WTC11 (cell line): Measurements from ENCODE around the gene SLC7A6.

ENCODE experiments used
- CBFB ChIP-seq: sonication (generic); formaldehyde crosslinking; IDR thresholded peaks from 2 replicates; pipeline ENCODE4 v1.8.1; 2022; ENCODE audit warnings: mild to moderate bottlenecking, low read depth, missing genetic modification reagents
- CREB1 ChIP-seq: sonication (generic); formaldehyde crosslinking; IDR thresholded peaks from 2 replicates; pipeline ENCODE4 v1.8.0; 2023; ENCODE audit warnings: mild to moderate bottlenecking, missing genetic modification reagents
- JAZF1 ChIP-seq: fragments of 250-450 bp; sonication (Bioruptor Pico); IDR thresholded peaks from 2 replicates; pipeline ENCODE4 v1.9.0; 2021; ENCODE audit warnings: moderate library complexity, mild to moderate bottlenecking, inconsistent platforms
- KAT7 ChIP-seq: sonication (generic); formaldehyde crosslinking; IDR thresholded peaks from 2 replicates; pipeline ENCODE4 v1.8.1; 2023; ENCODE audit warnings: missing genetic modification reagents, mild to moderate bottlenecking, borderline replicate concordance
- SMAD3 ChIP-seq: sonication (generic); formaldehyde crosslinking; IDR thresholded peaks from 2 replicates; pipeline ENCODE4 v1.8.0; 2022; ENCODE audit warnings: missing genetic modification reagents, mild to moderate bottlenecking, borderline replicate concordance
- TP53 ChIP-seq: sonication (generic); formaldehyde crosslinking; IDR thresholded peaks from 2 replicates; pipeline ENCODE4 v1.8.1; 2023; ENCODE audit warnings: mild to moderate bottlenecking, missing genetic modification reagents
- ZNF232 ChIP-seq: sonication (generic); formaldehyde crosslinking; IDR thresholded peaks from 2 replicates; pipeline ENCODE4 v1.8.0; 2022; ENCODE audit warnings: mild to moderate bottlenecking, missing genetic modification reagents
- TF ChIP-seq, protein P1 (sequence below): sonication (generic); formaldehyde crosslinking; IDR thresholded peaks from 2 replicates; pipeline ENCODE4 v1.8.0; 2023; ENCODE audit warnings: missing genetic modification reagents
- TF ChIP-seq, protein P2 (sequence below): fragments of 200-600 bp; IDR thresholded peaks from 2 replicates; pipeline ENCODE4 v1.8.0; 2022; ENCODE audit warnings: antibody characterized with exemption
- TF ChIP-seq, protein P3 (sequence below): sonication (generic); formaldehyde crosslinking; IDR thresholded peaks from 2 replicates; pipeline ENCODE4 v1.8.1; 2022; ENCODE audit warnings: mild to moderate bottlenecking, moderate library complexity, missing genetic modification reagents
- TF ChIP-seq, protein P4 (sequence below): sonication (generic); formaldehyde crosslinking; IDR thresholded peaks from 2 replicates; pipeline ENCODE4 v1.8.0; 2022; ENCODE audit warnings: mild to moderate bottlenecking, missing genetic modification reagents
- TF ChIP-seq, protein P5 (sequence below): sonication (generic); formaldehyde crosslinking; IDR thresholded peaks from 2 replicates; pipeline ENCODE4 v1.8.0; 2022; ENCODE audit warnings: mild to moderate bottlenecking, missing genetic modification reagents
- TF ChIP-seq, protein P6 (sequence below): sonication (generic); formaldehyde crosslinking; conservative IDR thresholded peaks from 2 replicates; pipeline ENCODE4 v1.8.1; 2023; ENCODE audit warnings: mild to moderate bottlenecking, low read depth, missing genetic modification reagents, moderate library complexity
- TF ChIP-seq, protein P7 (sequence below): sonication (generic); formaldehyde crosslinking; IDR thresholded peaks from 2 replicates; pipeline ENCODE4 v1.8.0; 2022; ENCODE audit warnings: mild to moderate bottlenecking, missing genetic modification reagents

DNA sequence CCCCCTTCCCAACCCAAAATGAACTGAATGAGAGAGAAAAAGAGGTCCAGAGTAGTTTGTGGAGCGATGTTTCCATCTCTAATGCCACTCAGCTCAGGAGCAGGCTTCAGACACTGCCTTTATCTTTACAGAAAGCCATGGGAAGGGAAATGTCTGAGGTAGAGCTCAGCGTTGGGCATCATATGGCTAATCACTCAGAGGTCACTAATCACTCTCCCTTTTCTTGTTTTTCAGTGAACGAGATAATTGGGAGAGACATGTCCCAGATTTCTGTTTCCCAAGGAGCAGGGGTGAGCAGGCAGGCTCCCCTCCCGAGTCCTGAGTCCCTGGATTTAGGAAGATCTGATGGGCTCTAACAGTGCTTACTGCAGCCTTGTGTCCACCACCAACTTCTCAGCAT, 38.2 kb upstream of the SLC7A6 start:
- no peak for TF ChIP-seq KAT7 (CRISPR knock-in tag)
- no peak for TF ChIP-seq CREB1 (CRISPR knock-in tag)
- no peak for TF ChIP-seq ZNF232 (CRISPR knock-in tag)
- TF ChIP-seq, protein P1, sequence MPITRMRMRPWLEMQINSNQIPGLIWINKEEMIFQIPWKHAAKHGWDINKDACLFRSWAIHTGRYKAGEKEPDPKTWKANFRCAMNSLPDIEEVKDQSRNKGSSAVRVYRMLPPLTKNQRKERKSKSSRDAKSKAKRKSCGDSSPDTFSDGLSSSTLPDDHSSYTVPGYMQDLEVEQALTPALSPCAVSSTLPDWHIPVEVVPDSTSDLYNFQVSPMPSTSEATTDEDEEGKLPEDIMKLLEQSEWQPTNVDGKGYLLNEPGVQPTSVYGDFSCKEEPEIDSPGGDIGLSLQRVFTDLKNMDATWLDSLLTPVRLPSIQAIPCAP, result no peak
- TF ChIP-seq, protein P2, sequence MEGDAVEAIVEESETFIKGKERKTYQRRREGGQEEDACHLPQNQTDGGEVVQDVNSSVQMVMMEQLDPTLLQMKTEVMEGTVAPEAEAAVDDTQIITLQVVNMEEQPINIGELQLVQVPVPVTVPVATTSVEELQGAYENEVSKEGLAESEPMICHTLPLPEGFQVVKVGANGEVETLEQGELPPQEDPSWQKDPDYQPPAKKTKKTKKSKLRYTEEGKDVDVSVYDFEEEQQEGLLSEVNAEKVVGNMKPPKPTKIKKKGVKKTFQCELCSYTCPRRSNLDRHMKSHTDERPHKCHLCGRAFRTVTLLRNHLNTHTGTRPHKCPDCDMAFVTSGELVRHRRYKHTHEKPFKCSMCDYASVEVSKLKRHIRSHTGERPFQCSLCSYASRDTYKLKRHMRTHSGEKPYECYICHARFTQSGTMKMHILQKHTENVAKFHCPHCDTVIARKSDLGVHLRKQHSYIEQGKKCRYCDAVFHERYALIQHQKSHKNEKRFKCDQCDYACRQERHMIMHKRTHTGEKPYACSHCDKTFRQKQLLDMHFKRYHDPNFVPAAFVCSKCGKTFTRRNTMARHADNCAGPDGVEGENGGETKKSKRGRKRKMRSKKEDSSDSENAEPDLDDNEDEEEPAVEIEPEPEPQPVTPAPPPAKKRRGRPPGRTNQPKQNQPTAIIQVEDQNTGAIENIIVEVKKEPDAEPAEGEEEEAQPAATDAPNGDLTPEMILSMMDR, result no peak
- no peak for TF ChIP-seq SMAD3
- no peak for TF ChIP-seq JAZF1
- TF ChIP-seq, protein P3, sequence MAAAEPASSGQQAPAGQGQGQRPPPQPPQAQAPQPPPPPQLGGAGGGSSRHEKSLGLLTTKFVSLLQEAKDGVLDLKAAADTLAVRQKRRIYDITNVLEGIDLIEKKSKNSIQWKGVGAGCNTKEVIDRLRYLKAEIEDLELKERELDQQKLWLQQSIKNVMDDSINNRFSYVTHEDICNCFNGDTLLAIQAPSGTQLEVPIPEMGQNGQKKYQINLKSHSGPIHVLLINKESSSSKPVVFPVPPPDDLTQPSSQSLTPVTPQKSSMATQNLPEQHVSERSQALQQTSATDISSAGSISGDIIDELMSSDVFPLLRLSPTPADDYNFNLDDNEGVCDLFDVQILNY (CRISPR knock-in tag), result no peak
- TF ChIP-seq, protein P4, sequence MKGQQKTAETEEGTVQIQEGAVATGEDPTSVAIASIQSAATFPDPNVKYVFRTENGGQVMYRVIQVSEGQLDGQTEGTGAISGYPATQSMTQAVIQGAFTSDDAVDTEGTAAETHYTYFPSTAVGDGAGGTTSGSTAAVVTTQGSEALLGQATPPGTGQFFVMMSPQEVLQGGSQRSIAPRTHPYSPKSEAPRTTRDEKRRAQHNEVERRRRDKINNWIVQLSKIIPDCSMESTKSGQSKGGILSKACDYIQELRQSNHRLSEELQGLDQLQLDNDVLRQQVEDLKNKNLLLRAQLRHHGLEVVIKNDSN, result no peak
- TF ChIP-seq, protein P5, sequence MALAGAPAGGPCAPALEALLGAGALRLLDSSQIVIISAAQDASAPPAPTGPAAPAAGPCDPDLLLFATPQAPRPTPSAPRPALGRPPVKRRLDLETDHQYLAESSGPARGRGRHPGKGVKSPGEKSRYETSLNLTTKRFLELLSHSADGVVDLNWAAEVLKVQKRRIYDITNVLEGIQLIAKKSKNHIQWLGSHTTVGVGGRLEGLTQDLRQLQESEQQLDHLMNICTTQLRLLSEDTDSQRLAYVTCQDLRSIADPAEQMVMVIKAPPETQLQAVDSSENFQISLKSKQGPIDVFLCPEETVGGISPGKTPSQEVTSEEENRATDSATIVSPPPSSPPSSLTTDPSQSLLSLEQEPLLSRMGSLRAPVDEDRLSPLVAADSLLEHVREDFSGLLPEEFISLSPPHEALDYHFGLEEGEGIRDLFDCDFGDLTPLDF (CRISPR knock-in tag), result no peak
- TF ChIP-seq, protein P6, sequence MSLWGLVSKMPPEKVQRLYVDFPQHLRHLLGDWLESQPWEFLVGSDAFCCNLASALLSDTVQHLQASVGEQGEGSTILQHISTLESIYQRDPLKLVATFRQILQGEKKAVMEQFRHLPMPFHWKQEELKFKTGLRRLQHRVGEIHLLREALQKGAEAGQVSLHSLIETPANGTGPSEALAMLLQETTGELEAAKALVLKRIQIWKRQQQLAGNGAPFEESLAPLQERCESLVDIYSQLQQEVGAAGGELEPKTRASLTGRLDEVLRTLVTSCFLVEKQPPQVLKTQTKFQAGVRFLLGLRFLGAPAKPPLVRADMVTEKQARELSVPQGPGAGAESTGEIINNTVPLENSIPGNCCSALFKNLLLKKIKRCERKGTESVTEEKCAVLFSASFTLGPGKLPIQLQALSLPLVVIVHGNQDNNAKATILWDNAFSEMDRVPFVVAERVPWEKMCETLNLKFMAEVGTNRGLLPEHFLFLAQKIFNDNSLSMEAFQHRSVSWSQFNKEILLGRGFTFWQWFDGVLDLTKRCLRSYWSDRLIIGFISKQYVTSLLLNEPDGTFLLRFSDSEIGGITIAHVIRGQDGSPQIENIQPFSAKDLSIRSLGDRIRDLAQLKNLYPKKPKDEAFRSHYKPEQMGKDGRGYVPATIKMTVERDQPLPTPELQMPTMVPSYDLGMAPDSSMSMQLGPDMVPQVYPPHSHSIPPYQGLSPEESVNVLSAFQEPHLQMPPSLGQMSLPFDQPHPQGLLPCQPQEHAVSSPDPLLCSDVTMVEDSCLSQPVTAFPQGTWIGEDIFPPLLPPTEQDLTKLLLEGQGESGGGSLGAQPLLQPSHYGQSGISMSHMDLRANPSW (CRISPR knock-in tag), result no peak
- no peak for TF ChIP-seq CBFB (CRISPR knock-in tag)
- no peak for TF ChIP-seq TP53 (CRISPR knock-in tag)
- TF ChIP-seq, protein P7, sequence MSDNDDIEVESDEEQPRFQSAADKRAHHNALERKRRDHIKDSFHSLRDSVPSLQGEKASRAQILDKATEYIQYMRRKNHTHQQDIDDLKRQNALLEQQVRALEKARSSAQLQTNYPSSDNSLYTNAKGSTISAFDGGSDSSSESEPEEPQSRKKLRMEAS (CRISPR knock-in tag), result no peak
